Nucleus accumbens (tissue), 56 donors: ENCODE results near the gene MYO1D.

Experiments
- DNase-seq, 56 donors: peaks; one replicate each; lab custom pipeline; 2025; lab: John Stamatoyannopoulos, UW

Gene MYO1D

GRCh38 chr17:32861981-32862380 lies 14.9 kb downstream of the MYO1D start:
- DNase-seq, result no peak

- no peak for DNase-seq
Observed at GRCh38 chr17:32859857-32860525, 16.9 kb downstream of the MYO1D start.

- no peak for DNase-seq
Observed at GRCh38 chr17:32855620-32856019, 21.3 kb downstream of the MYO1D start.

- no peak for DNase-seq
Observed at GRCh38 chr17:32854832-32855389, 22.0 kb downstream of the MYO1D start.

- no peak for DNase-seq
Observed at GRCh38 chr17:32854207-32854606, 22.7 kb downstream of the MYO1D start.

GRCh38 chr17:32852811-32853210 lies 24.1 kb downstream of the MYO1D start:
- DNase-seq, result no peak

- no peak for DNase-seq
Observed at GRCh38 chr17:32849879-32850278, 27.0 kb downstream of the MYO1D start.

- DNase-seq, result no peak
Observed at GRCh38 chr17:32847977-32848376, 28.9 kb downstream of the MYO1D start.

GRCh38 chr17:32846143-32846542 lies 30.8 kb downstream of the MYO1D start:
- no peak for DNase-seq

- DNase-seq, result no peak
Observed at GRCh38 chr17:32840241-32840640, 36.7 kb downstream of the MYO1D start.

- no peak for DNase-seq
Observed at GRCh38 chr17:32836527-32836926, 40.4 kb downstream of the MYO1D start.

- DNase-seq, result no peak
Observed at GRCh38 chr17:32835291-32835761, 41.6 kb downstream of the MYO1D start.

- no peak for DNase-seq
Observed at GRCh38 chr17:32834104-32834503, 42.8 kb downstream of the MYO1D start.

- no peak for DNase-seq
Observed at GRCh38 chr17:32833526-32833925, 43.4 kb downstream of the MYO1D start.

GRCh38 chr17:32833076-32833475 lies 43.8 kb downstream of the MYO1D start:
- DNase-seq, result no peak

- DNase-seq, result no peak
Observed at GRCh38 chr17:32831627-32832243, 45.2 kb downstream of the MYO1D start.

GRCh38 chr17:32831223-32831622 lies 45.7 kb downstream of the MYO1D start:
- DNase-seq, result no peak

GRCh38 chr17:32828822-32829221 lies 48.1 kb downstream of the MYO1D start:
- no peak for DNase-seq

GRCh38 chr17:32827227-32827626 lies 49.7 kb downstream of the MYO1D start:
- DNase-seq, result no peak

GRCh38 chr17:32826076-32826475 lies 50.8 kb downstream of the MYO1D start:
- no peak for DNase-seq

GRCh38 chr17:32824334-32824733 lies 52.6 kb downstream of the MYO1D start:
- no peak for DNase-seq

- DNase-seq, result no peak
Observed at GRCh38 chr17:32822996-32823395, 53.9 kb downstream of the MYO1D start.
